ENCODE measurements around the gene DLK1. TPM values are rescaled to one million over a fixed set of nuclear protein-coding genes. Genes with fewer than 3 reads are reported as not detected.

DLK1 gene
- total RNA-seq, 1 donor from 2014 or later = not detected

DNA sequence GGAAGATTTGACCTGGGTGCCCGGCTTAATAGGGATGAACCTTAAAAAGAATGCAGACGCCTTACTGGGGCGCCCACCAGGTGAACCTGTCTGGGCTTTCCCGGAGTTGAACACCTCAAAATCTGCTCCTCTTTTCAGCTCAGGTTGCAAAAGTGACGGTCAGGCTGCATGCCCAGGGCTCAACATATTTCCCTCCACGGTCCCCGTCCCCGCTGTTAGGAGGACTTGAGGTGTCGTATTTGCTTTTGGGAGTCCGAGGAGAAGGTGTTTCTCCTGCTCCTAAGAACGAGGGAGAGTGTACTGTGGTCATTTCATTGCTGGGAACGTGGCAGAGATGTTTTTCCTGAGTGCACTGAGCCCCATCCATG, 1.2 kb downstream of the DLK1 start:
- no peak for DNase-seq (ENCODE audit: low read depth)
- TF ChIP-seq, protein P1, sequence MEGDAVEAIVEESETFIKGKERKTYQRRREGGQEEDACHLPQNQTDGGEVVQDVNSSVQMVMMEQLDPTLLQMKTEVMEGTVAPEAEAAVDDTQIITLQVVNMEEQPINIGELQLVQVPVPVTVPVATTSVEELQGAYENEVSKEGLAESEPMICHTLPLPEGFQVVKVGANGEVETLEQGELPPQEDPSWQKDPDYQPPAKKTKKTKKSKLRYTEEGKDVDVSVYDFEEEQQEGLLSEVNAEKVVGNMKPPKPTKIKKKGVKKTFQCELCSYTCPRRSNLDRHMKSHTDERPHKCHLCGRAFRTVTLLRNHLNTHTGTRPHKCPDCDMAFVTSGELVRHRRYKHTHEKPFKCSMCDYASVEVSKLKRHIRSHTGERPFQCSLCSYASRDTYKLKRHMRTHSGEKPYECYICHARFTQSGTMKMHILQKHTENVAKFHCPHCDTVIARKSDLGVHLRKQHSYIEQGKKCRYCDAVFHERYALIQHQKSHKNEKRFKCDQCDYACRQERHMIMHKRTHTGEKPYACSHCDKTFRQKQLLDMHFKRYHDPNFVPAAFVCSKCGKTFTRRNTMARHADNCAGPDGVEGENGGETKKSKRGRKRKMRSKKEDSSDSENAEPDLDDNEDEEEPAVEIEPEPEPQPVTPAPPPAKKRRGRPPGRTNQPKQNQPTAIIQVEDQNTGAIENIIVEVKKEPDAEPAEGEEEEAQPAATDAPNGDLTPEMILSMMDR (IDR thresholded peaks at IDR 0.05; ENCODE audit: insufficient read depth, low read length, poor library complexity, severe bottlenecking) = no peak
- peaks cover 79% of the 10 kb centered on the region for H3K27me3 ChIP-seq (ENCODE audit: control insufficient read depth, insufficient read depth, low read length)

GRCh38 chr14:100728962-100729361, 2.3 kb downstream of the DLK1 start:
- peaks cover 72% of the 10 kb centered on the region for H3K27me3 ChIP-seq (ENCODE audit: control insufficient read depth, insufficient read depth, low read length)
- no peaks in the 10 kb centered on the region for H3K36me3 ChIP-seq (ENCODE audit: control insufficient read depth, insufficient read depth, low read length)
- no peak overlapping the region for H3K4me3 ChIP-seq (ENCODE audit: low read depth, low read length)
- no peak for DNase-seq (ENCODE audit: low read depth)
- TF ChIP-seq, protein P1 (IDR thresholded peaks at IDR 0.05; ENCODE audit: insufficient read depth, low read length, poor library complexity, severe bottlenecking) = no peak

More for the DNA sequence above, 1.2 kb downstream of the DLK1 start:
- no peaks in the 10 kb centered on the region for H3K36me3 ChIP-seq (ENCODE audit: control insufficient read depth, insufficient read depth, low read length)
- H3K4me3 ChIP-seq (ENCODE audit: low read depth, low read length) = no peak overlapping the region

GRCh38 chr14:100729982-100730381, 3.3 kb downstream of the DLK1 start:
- Histone ChIP-seq H3K36me3 (ENCODE audit: control insufficient read depth, insufficient read depth, low read length) (no peaks in the 10 kb centered on the region), H3K27me3 (ENCODE audit: control insufficient read depth, insufficient read depth, low read length) (peaks cover 70% of the 10 kb centered on the region), H3K4me3 (ENCODE audit: low read depth, low read length) (no peak overlapping the region)
- no peak for DNase-seq (ENCODE audit: low read depth)
- TF ChIP-seq, protein P1 (IDR thresholded peaks at IDR 0.05; ENCODE audit: insufficient read depth, low read length, poor library complexity, severe bottlenecking) = no peak

- no peak for DNase-seq (ENCODE audit: low read depth)
- Histone ChIP-seq H3K27me3 (ENCODE audit: control insufficient read depth, insufficient read depth, low read length) (peaks cover 67% of the 10 kb centered on the region), H3K4me3 (ENCODE audit: low read depth, low read length) (no peak overlapping the region), H3K36me3 (ENCODE audit: control insufficient read depth, insufficient read depth, low read length) (no peaks in the 10 kb centered on the region)
- TF ChIP-seq, protein P1 (IDR thresholded peaks at IDR 0.05; ENCODE audit: insufficient read depth, low read length, poor library complexity, severe bottlenecking) = no peak
Observed at GRCh38 chr14:100730581-100730980, 3.9 kb downstream of the DLK1 start.

GRCh38 chr14:100731011-100731670, 4.4 kb downstream of the DLK1 start:
- DNase-seq (ENCODE audit: low read depth) = no peak
- Histone ChIP-seq H3K36me3 (ENCODE audit: control insufficient read depth, insufficient read depth, low read length) (no peaks in the 10 kb centered on the region), H3K4me3 (ENCODE audit: low read depth, low read length) (no peak overlapping the region), H3K27me3 (ENCODE audit: control insufficient read depth, insufficient read depth, low read length) (peaks cover 61% of the 10 kb centered on the region)
- TF ChIP-seq, protein P1 (IDR thresholded peaks at IDR 0.05; ENCODE audit: insufficient read depth, low read length, poor library complexity, severe bottlenecking) = no peak

Data from kidney epithelial cell (primary cell).